NCI-H2029 treated with DMSO at 0.1 percent for 48 hours (cell line): ENCODE results near the gene PHTF1.
"Not testable (repeated sequence)": the region's sequence is repeated elsewhere in the genome, so short reads cannot be mapped to it uniquely, and the experiment has no call there.

Experiments used
- DNase-seq: peaks from one replicate; lab custom pipeline; 2025; lab: John Stamatoyannopoulos, UW

The PHTF1 gene

GRCh38 chr1:113777561-113777960 lies 18.3 kb upstream of the PHTF1 start:
- no peak for DNase-seq

- DNase-seq: no peak
Observed at GRCh38 chr1:113770031-113770430, 10.7 kb upstream of the PHTF1 start.

- no peak for DNase-seq
Observed at GRCh38 chr1:113769601-113769970, 10.3 kb upstream of the PHTF1 start.

- DNase-seq: no peak
Observed at GRCh38 chr1:113768916-113769600, 9.8 kb upstream of the PHTF1 start.

GRCh38 chr1:113765306-113766230 lies 6.3 kb upstream of the PHTF1 start:
- DNase-seq: no peak

GRCh38 chr1:113763661-113764060 lies 4.4 kb upstream of the PHTF1 start:
- DNase-seq: no peak

- no peak for DNase-seq
Observed at GRCh38 chr1:113761937-113762336, 2.7 kb upstream of the PHTF1 start.

- DNase-seq: no peak
Observed at GRCh38 chr1:113760102-113761080, 1.1 kb upstream of the PHTF1 start.

GRCh38 chr1:113758631-113759332 lies 504 bp downstream of the PHTF1 start:
- DNase-seq: no peak

- no peak for DNase-seq
Observed at GRCh38 chr1:113756461-113756860, 2.8 kb downstream of the PHTF1 start.

GRCh38 chr1:113753333-113753732 lies 6.0 kb downstream of the PHTF1 start:
- not testable (repeated sequence) for DNase-seq

- DNase-seq: no peak
Observed at GRCh38 chr1:113751516-113751915, 7.8 kb downstream of the PHTF1 start.

GRCh38 chr1:113751114-113751513 lies 8.2 kb downstream of the PHTF1 start:
- no peak for DNase-seq

- no peak for DNase-seq
Observed at GRCh38 chr1:113749402-113749801, 9.9 kb downstream of the PHTF1 start.

- no peak for DNase-seq
Observed at GRCh38 chr1:113747376-113747775, 11.9 kb downstream of the PHTF1 start.

- no peak for DNase-seq
Observed at GRCh38 chr1:113745425-113745824, 13.9 kb downstream of the PHTF1 start.

GRCh38 chr1:113744114-113744513 lies 15.2 kb downstream of the PHTF1 start:
- DNase-seq: no peak

- no peak for DNase-seq
Observed at GRCh38 chr1:113742515-113742914, 16.8 kb downstream of the PHTF1 start.

- no peak for DNase-seq
Observed at GRCh38 chr1:113734357-113735055, 24.8 kb downstream of the PHTF1 start.

GRCh38 chr1:113732802-113733201 lies 26.5 kb downstream of the PHTF1 start:
- DNase-seq: no peak

GRCh38 chr1:113721010-113721409 lies 38.3 kb downstream of the PHTF1 start:
- DNase-seq: no peak
